ENCODE data around the gene CHAT.

CHAT gene

GRCh38 chr10:49651039-49651835, 37.4 kb downstream of the CHAT start:
- TF ChIP-seq RARB (CRISPR knock-in tag; IDR thresholded peaks at IDR 0.05) = no peak
- no peak for TF ChIP-seq PPARA (CRISPR knock-in tag; IDR thresholded peaks at IDR 0.05; ENCODE audit: borderline replicate concordance)
- TF ChIP-seq ESRRG (CRISPR knock-in tag; IDR thresholded peaks at IDR 0.05) = no peak
- TF ChIP-seq ARNTL (CRISPR knock-in tag; IDR thresholded peaks at IDR 0.05; ENCODE audit: borderline replicate concordance, low read depth) = no peak
- no peak for TF ChIP-seq OSR1 (CRISPR knock-in tag; IDR thresholded peaks at IDR 0.05)
- TF ChIP-seq ZNF8 (CRISPR knock-in tag; IDR thresholded peaks at IDR 0.05) = no peak
- no peak for TF ChIP-seq TOX (CRISPR knock-in tag; IDR thresholded peaks at IDR 0.05; ENCODE audit: borderline replicate concordance)
- no peak for TF ChIP-seq GLIS3 (CRISPR knock-in tag; IDR thresholded peaks at IDR 0.05)
- TF ChIP-seq, protein P1, sequence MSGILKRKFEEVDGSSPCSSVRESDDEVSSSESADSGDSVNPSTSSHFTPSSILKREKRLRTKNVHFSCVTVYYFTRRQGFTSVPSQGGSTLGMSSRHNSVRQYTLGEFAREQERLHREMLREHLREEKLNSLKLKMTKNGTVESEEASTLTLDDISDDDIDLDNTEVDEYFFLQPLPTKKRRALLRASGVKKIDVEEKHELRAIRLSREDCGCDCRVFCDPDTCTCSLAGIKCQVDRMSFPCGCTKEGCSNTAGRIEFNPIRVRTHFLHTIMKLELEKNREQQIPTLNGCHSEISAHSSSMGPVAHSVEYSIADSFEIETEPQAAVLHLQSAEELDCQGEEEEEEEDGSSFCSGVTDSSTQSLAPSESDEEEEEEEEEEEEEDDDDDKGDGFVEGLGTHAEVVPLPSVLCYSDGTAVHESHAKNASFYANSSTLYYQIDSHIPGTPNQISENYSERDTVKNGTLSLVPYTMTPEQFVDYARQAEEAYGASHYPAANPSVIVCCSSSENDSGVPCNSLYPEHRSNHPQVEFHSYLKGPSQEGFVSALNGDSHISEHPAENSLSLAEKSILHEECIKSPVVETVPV (CRISPR knock-in tag; IDR thresholded peaks at IDR 0.05) = no peak
- no peak for TF ChIP-seq ZNF565 (CRISPR knock-in tag; conservative IDR thresholded peaks at IDR 0.05; ENCODE audit: low read depth)
- no peak for TF ChIP-seq BACH2 (CRISPR knock-in tag; IDR thresholded peaks at IDR 0.05; ENCODE audit: borderline replicate concordance)
- TF ChIP-seq ZFP3 (CRISPR knock-in tag; IDR thresholded peaks at IDR 0.05) = no peak
- no peak for TF ChIP-seq SNAI2 (CRISPR knock-in tag; IDR thresholded peaks at IDR 0.05)
- no peak for TF ChIP-seq ZC3H10 (CRISPR knock-in tag; IDR thresholded peaks at IDR 0.05)
- no peak for TF ChIP-seq TCF4 (CRISPR knock-in tag; IDR thresholded peaks at IDR 0.05; ENCODE audit: borderline replicate concordance)
- no peak for TF ChIP-seq ZNF70 (CRISPR knock-in tag; IDR thresholded peaks at IDR 0.05)
- ATAC-seq = no peak

DNA sequence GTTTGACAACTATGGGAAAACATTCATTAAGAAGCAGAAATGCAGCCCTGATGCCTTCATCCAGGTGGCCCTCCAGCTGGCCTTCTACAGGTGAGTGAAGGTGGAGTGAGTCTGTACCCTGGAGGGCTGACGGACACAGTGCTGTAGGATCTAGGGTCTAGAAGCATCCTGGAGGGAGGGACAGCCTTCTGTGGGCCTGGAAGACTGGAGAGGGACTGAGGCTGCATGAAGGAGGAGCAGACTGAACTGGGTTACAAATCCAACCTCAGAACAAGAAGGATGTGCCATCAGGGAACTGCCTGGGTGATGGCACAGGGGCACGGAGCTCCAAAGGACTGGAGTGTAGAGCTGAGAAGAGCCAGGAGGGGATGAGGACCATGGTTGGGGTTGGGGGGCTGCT, 38.1 kb downstream of the CHAT start:
- ATAC-seq = no peak
- TF ChIP-seq, protein P2, sequence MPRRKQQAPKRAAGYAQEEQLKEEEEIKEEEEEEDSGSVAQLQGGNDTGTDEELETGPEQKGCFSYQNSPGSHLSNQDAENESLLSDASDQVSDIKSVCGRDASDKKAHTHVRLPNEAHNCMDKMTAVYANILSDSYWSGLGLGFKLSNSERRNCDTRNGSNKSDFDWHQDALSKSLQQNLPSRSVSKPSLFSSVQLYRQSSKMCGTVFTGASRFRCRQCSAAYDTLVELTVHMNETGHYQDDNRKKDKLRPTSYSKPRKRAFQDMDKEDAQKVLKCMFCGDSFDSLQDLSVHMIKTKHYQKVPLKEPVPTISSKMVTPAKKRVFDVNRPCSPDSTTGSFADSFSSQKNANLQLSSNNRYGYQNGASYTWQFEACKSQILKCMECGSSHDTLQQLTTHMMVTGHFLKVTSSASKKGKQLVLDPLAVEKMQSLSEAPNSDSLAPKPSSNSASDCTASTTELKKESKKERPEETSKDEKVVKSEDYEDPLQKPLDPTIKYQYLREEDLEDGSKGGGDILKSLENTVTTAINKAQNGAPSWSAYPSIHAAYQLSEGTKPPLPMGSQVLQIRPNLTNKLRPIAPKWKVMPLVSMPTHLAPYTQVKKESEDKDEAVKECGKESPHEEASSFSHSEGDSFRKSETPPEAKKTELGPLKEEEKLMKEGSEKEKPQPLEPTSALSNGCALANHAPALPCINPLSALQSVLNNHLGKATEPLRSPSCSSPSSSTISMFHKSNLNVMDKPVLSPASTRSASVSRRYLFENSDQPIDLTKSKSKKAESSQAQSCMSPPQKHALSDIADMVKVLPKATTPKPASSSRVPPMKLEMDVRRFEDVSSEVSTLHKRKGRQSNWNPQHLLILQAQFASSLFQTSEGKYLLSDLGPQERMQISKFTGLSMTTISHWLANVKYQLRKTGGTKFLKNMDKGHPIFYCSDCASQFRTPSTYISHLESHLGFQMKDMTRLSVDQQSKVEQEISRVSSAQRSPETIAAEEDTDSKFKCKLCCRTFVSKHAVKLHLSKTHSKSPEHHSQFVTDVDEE (CRISPR knock-in tag; IDR thresholded peaks at IDR 0.05) = no peak
- no peak for TF ChIP-seq OSR1 (CRISPR knock-in tag; IDR thresholded peaks at IDR 0.05)
- no peak for TF ChIP-seq ZNF70 (CRISPR knock-in tag; IDR thresholded peaks at IDR 0.05)
- no peak for TF ChIP-seq TCF4 (CRISPR knock-in tag; IDR thresholded peaks at IDR 0.05; ENCODE audit: borderline replicate concordance)
- TF ChIP-seq BACH2 (CRISPR knock-in tag; IDR thresholded peaks at IDR 0.05; ENCODE audit: borderline replicate concordance) = no peak
- no peak for TF ChIP-seq ARNTL (CRISPR knock-in tag; IDR thresholded peaks at IDR 0.05; ENCODE audit: borderline replicate concordance, low read depth)
- TF ChIP-seq POU6F1 (CRISPR knock-in tag; IDR thresholded peaks at IDR 0.05; ENCODE audit: borderline replicate concordance, low read depth) = no peak
- TF ChIP-seq, protein P1 (CRISPR knock-in tag; IDR thresholded peaks at IDR 0.05) = no peak

GRCh38 chr10:49652421-49653272, 38.8 kb downstream of the CHAT start:
- ATAC-seq = no peak
- TF ChIP-seq ESRRG (CRISPR knock-in tag; IDR thresholded peaks at IDR 0.05) (no peak), PPARA (CRISPR knock-in tag; IDR thresholded peaks at IDR 0.05; ENCODE audit: borderline replicate concordance) (no peak), GLIS3 (CRISPR knock-in tag; IDR thresholded peaks at IDR 0.05) (no peak), ZC3H10 (CRISPR knock-in tag; IDR thresholded peaks at IDR 0.05) (no peak), ZNF565 (CRISPR knock-in tag; conservative IDR thresholded peaks at IDR 0.05; ENCODE audit: low read depth) (no peak), POU6F1 (CRISPR knock-in tag; IDR thresholded peaks at IDR 0.05; ENCODE audit: borderline replicate concordance, low read depth) (no peak), ZNF8 (CRISPR knock-in tag; IDR thresholded peaks at IDR 0.05) (no peak), ISL1 (CRISPR knock-in tag; IDR thresholded peaks at IDR 0.05) (no peak), TOX (CRISPR knock-in tag; IDR thresholded peaks at IDR 0.05; ENCODE audit: borderline replicate concordance) (no peak)
- TF ChIP-seq, protein P1 (CRISPR knock-in tag; IDR thresholded peaks at IDR 0.05) = no peak
- TF ChIP-seq, protein P2 (CRISPR knock-in tag; IDR thresholded peaks at IDR 0.05) = no peak

All from SK-N-SH treated with all-trans-retinoic acid at 6 μM for 48 hours (cell line).